Duodenal mucosa (tissue), 2 donors: Measurements from ENCODE around the gene KDM1A.

Source experiments
- H3K27ac ChIP-seq: one replicate; pipeline ENCODE4 v1.7.0; 2013; ENCODE audit warnings: low read depth, low read length
- H3K27me3 ChIP-seq, 2 donors: one replicate each; pipeline ENCODE4 v1.7.0; 2013; ENCODE audit warnings: low read length in 2 of 2, control low read depth in 1 of 2; ENCODE audit not compliant: insufficient read depth in 2 of 2, control insufficient read depth in 1 of 2
- H3K36me3 ChIP-seq, 2 donors: one replicate each; pipeline ENCODE4 v1.7.0; 2013; ENCODE audit warnings: low read length in 2 of 2, control low read depth in 1 of 2; ENCODE audit not compliant: insufficient read depth in 2 of 2, control insufficient read depth in 1 of 2
- H3K4me1 ChIP-seq, 2 donors: one replicate each; pipeline ENCODE4 v1.7.0; 2013; ENCODE audit warnings: low read length in 2 of 2, control low read depth in 1 of 2; ENCODE audit not compliant: insufficient read depth in 2 of 2, control insufficient read depth in 1 of 2
- H3K4me3 ChIP-seq, 2 donors: one replicate each; pipeline ENCODE4 v1.7.0; 2013; ENCODE audit warnings: low read length in 2 of 2, low read depth in 1 of 2
- H3K9ac ChIP-seq, 2 donors: one replicate each; pipeline ENCODE4 v1.7.0; 2013; ENCODE audit warnings: low read length in 2 of 2, low read depth in 1 of 2
- H3K9me3 ChIP-seq, 2 donors: one replicate each; pipeline ENCODE4 v1.7.0; 2013; ENCODE audit warnings: low read length in 2 of 2, control low read depth in 1 of 2; ENCODE audit not compliant: control insufficient read depth in 1 of 2

The KDM1A gene

GRCh38 chr1:23088027-23088426 lies 68.8 kb downstream of the KDM1A start:
- Histone ChIP-seq H3K36me3 (peaks cover 46 to 91% of the 10 kb centered on the region in 2 donors), H3K9ac (no peak overlapping the region), H3K9me3 (no peaks in the 10 kb centered on the region), H3K4me3 (no peak overlapping the region), H3K4me1 (no peaks in the 10 kb centered on the region), H3K27ac (no peak overlapping the region), H3K27me3 (no peaks in the 10 kb centered on the region)

DNA sequence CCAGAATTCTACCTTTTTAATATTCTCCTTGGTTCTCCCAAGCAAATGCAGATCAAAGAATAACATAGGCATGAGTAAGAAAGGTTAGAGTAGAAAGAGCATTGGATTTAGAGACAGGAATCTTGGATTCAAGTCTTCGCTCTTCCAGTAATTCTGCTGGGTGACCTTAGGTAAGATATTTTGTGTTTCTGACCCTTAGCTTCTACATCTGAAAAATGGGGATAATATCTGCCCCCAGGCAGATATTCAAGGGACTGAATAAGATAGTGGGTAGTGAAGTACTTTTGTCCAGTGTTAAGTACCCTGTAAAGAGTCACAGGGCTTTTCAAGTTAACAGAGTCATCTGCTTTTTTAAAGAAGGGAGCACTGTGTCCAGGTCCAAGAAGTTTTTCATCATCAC lies 70.8 kb downstream of the KDM1A start:
- Histone ChIP-seq H3K9me3 (no peaks in the 10 kb centered on the region), H3K9ac (no peak overlapping the region), H3K27me3 (no peaks in the 10 kb centered on the region), H3K4me3 (no peak overlapping the region), H3K27ac (no peak overlapping the region), H3K4me1 (no peaks in the 10 kb centered on the region), H3K36me3 (peaks cover 44 to 84% of the 10 kb centered on the region in 2 donors)

- Histone ChIP-seq H3K36me3 (peaks cover 44 to 72% of the 10 kb centered on the region in 2 donors), H3K9ac (no peak overlapping the region), H3K4me1 (no peaks in the 10 kb centered on the region), H3K4me3 (no peak overlapping the region), H3K9me3 (no peaks in the 10 kb centered on the region), H3K27me3 (no peaks in the 10 kb centered on the region), H3K27ac (no peak overlapping the region)
These were observed 72.3 kb downstream of the KDM1A start for GRCh38 chr1:23091545-23091944.

DNA sequence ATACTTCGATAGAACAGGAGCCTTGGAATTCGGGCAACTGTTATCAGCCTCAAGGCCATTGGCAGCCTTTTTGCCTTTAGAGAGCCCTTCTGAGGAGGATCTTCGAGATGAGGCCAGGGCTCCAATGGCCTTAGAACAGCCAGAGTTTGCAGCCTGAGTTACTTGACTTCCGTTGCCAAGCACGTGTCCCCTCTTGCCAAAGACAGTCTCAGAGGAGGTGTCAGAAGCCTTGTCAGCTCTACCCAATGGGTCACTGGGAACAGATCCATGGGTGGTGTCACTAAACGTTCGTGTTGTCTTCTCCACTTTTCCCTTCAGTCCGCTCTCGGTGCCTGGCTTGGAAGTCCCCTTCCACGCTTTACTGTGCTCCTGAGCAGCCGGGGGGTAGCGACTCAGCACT lies 73.2 kb downstream of the KDM1A start:
- H3K9me3 ChIP-seq: no peaks in the 10 kb centered on the region
- H3K9ac ChIP-seq: no peak overlapping the region
- H3K4me3 ChIP-seq: no peak overlapping the region
- H3K27me3 ChIP-seq: no peaks in the 10 kb centered on the region
- peaks cover 41 to 70% of the 10 kb centered on the region in 2 donors for H3K36me3 ChIP-seq
- no peaks in the 10 kb centered on the region for H3K4me1 ChIP-seq
- H3K27ac ChIP-seq: no peak overlapping the region

- H3K9me3 ChIP-seq: no peaks in the 10 kb centered on the region
- no peaks in the 10 kb centered on the region for H3K27me3 ChIP-seq
- H3K9ac ChIP-seq: no peak overlapping the region
- peaks cover 14 to 27% of the 10 kb centered on the region in 2 donors for H3K36me3 ChIP-seq
- H3K4me3 ChIP-seq: no peak overlapping the region
- no peak overlapping the region for H3K27ac ChIP-seq
- H3K4me1 ChIP-seq: peaks cover 23 to 24% of the 10 kb centered on the region in 2 donors
These were observed 78.0 kb downstream of the KDM1A start for GRCh38 chr1:23097316-23097715.

- H3K36me3 ChIP-seq: peaks cover under 1 to 14% of the 10 kb centered on the region in 2 donors
- peaks cover 32 to 34% of the 10 kb centered on the region in 2 donors for H3K4me1 ChIP-seq
- no peak overlapping the region for H3K27ac ChIP-seq
- H3K9me3 ChIP-seq: no peaks in the 10 kb centered on the region
- H3K9ac ChIP-seq: peak overlapping the region in 1 of 2 donors; percentile 6
- no peak overlapping the region for H3K4me3 ChIP-seq
- H3K27me3 ChIP-seq: no peaks in the 10 kb centered on the region
These were observed 79.3 kb downstream of the KDM1A start for GRCh38 chr1:23098463-23099170.

DNA sequence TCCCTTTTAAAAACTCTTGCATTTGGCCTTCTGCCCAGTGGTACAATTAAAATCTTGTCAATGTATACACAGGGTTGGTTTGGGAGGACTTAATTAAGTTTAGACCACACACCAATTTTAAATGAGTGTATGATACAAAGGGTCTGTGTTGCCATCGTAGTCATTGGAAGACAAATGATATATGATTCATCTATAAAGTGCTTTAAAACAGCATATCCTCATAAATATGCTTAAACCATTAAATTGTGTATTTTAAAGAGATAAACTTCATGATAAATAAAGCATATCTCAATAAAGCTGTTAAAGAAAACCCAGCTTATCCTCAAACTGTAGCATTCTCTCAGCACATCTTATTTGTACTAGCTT lies 79.9 kb downstream of the KDM1A start:
- H3K4me1 ChIP-seq: peaks cover 34 to 36% of the 10 kb centered on the region in 2 donors
- H3K27me3 ChIP-seq: no peaks in the 10 kb centered on the region
- peak overlapping the region in 1 of 2 donors; percentile 6 for H3K9ac ChIP-seq
- H3K36me3 ChIP-seq: peaks cover 0 to 9% of the 10 kb centered on the region in 2 donors
- H3K9me3 ChIP-seq: no peaks in the 10 kb centered on the region
- H3K27ac ChIP-seq: no peak overlapping the region
- H3K4me3 ChIP-seq: no peak overlapping the region

GRCh38 chr1:23100074-23100748 lies 80.9 kb downstream of the KDM1A start:
- Histone ChIP-seq H3K9ac (no peak overlapping the region), H3K27me3 (no peaks in the 10 kb centered on the region), H3K36me3 (peaks cover 0 to 9% of the 10 kb centered on the region in 2 donors), H3K4me3 (no peak overlapping the region), H3K9me3 (no peaks in the 10 kb centered on the region), H3K27ac (no peak overlapping the region), H3K4me1 (peaks cover 34 to 36% of the 10 kb centered on the region in 2 donors)

- Histone ChIP-seq H3K9ac (peak overlapping the region in 1 of 2 donors; percentile 7), H3K36me3 (peaks cover 0 to 12% of the 10 kb centered on the region in 2 donors), H3K27me3 (no peaks in the 10 kb centered on the region), H3K9me3 (no peaks in the 10 kb centered on the region), H3K4me1 (peaks cover 34 to 36% of the 10 kb centered on the region in 2 donors), H3K4me3 (no peak overlapping the region), H3K27ac (no peak overlapping the region)
These were observed 82.0 kb downstream of the KDM1A start for GRCh38 chr1:23101101-23101827.

GRCh38 chr1:23101887-23102286 lies 82.6 kb downstream of the KDM1A start:
- Histone ChIP-seq H3K27me3 (no peaks in the 10 kb centered on the region), H3K4me1 (peaks cover 34 to 36% of the 10 kb centered on the region in 2 donors), H3K4me3 (no peak overlapping the region), H3K9ac (no peak overlapping the region), H3K36me3 (peaks cover 3 to 17% of the 10 kb centered on the region in 2 donors), H3K27ac (no peak overlapping the region), H3K9me3 (no peaks in the 10 kb centered on the region)
